GM23248 (cell line): ENCODE data around the gene CYP3A5. TPM values are rescaled to one million over a fixed set of nuclear protein-coding genes. Genes with fewer than 3 reads are reported as not detected.

Experiments used
- DNase-seq: peaks from one replicate; pipeline ENCODE4 v3.0.0-alpha.2; 2015
- H2AFZ ChIP-seq: fragments of 200-600 bp; sonication (generic); 2 replicates; pipeline ENCODE4 v1.6.1; 2016; ENCODE audit warnings: antibody characterized with exemption
- H3F3A ChIP-seq: fragments of 200-600 bp; sonication (generic); 2 replicates; pipeline ENCODE4 v1.6.1; 2016; ENCODE audit warnings: mild to moderate bottlenecking, antibody characterized with exemption, mixed run types; ENCODE audit not compliant: insufficient read depth
- H3K27ac ChIP-seq: fragments of 200-600 bp; sonication (generic); 2 replicates; pipeline ENCODE4 v1.5.1; 2016; ENCODE audit warnings: mild to moderate bottlenecking
- H3K27me3 ChIP-seq: fragments of 200-600 bp; sonication (generic); replicated peaks from 2 replicates; pipeline ENCODE4 v1.6.1; 2016; ENCODE audit warnings: mild to moderate bottlenecking; ENCODE audit not compliant: insufficient read depth
- H3K36me3 ChIP-seq: fragments of 200-600 bp; sonication (generic); 2 replicates; pipeline ENCODE4 v1.6.1; 2016; ENCODE audit warnings: low read depth, mild to moderate bottlenecking
- H3K4me1 ChIP-seq: fragments of 200-600 bp; sonication (generic); 2 replicates; pipeline ENCODE4 v1.6.1; 2016; ENCODE audit warnings: mild to moderate bottlenecking; ENCODE audit not compliant: insufficient read depth
- H3K4me2 ChIP-seq: fragments of 200-600 bp; sonication (generic); one replicate; pipeline ENCODE4 v1.6.1; 2016; ENCODE audit warnings: mild to moderate bottlenecking; ENCODE audit not compliant: unreplicated experiment
- H3K4me3 ChIP-seq: fragments of 200-600 bp; sonication (generic); 2 replicates; pipeline ENCODE4 v1.5.1; 2016; ENCODE audit warnings: mild to moderate bottlenecking
- H3K79me2 ChIP-seq: fragments of 200-600 bp; sonication (generic); 2 replicates; pipeline ENCODE4 v1.6.1; 2016; ENCODE audit warnings: mild to moderate bottlenecking; ENCODE audit not compliant: insufficient read depth
- H3K9ac ChIP-seq: fragments of 200-600 bp; sonication (generic); 2 replicates; pipeline ENCODE4 v1.6.1; 2016; ENCODE audit warnings: mild to moderate bottlenecking
- H3K9me2 ChIP-seq: fragments of 200-600 bp; sonication (generic); 2 replicates; pipeline ENCODE4 v1.6.1; 2016; ENCODE audit warnings: mixed run types, mild to moderate bottlenecking, moderate library complexity; ENCODE audit not compliant: insufficient read depth
- H3K9me3 ChIP-seq: fragments of 200-600 bp; sonication (generic); one replicate; pipeline ENCODE4 v1.6.1; 2017; ENCODE audit warnings: low read depth
- H4K20me1 ChIP-seq: fragments of 200-600 bp; sonication (generic); 2 replicates; pipeline ENCODE4 v1.6.0; 2016; ENCODE audit not compliant: insufficient read depth
- EZH2 ChIP-seq: fragments of 200-600 bp; sonication (generic); IDR thresholded peaks from 2 replicates; pipeline ENCODE4 v1.6.1; 2018; ENCODE audit warnings: antibody characterized with exemption, mild to moderate bottlenecking; ENCODE audit not compliant: insufficient read depth, poor library complexity, severe bottlenecking
- EZH2phosphoT487 ChIP-seq: fragments of 200-600 bp; sonication (generic); IDR thresholded peaks from 2 replicates; pipeline ENCODE4 v1.6.1; 2018; ENCODE audit warnings: antibody characterized with exemption, moderate library complexity, mild to moderate bottlenecking, low read depth; ENCODE audit not compliant: insufficient read depth
- WGBS, 2 experiments: methylation state at CpG; one replicate each; pipeline ENCODE4 v1.1.6; 2015 to 2017; ENCODE audit warnings: low lambda C conversion rate in 2 of 2, low coverage in 1 of 2; ENCODE audit errors: missing lambda C conversion rate in 2 of 2; 5-methylcytosine and 5-hydroxymethylcytosine counted together
- in situ Hi-C: fragments of 300-500 bp; cut with MboI; formaldehyde crosslinking; loops from 2 replicates; pipeline ENCODE4 v1.15.0; 2020
- polyA plus RNA-seq: library from polyadenylated mRNA; unstranded; fragments of >200 nt; fragmentation: Nextera tagmentation; extraction: Ambion mirVana; gene quantifications from 2 replicates; pipeline ENCODE4 v1.2.1, GENCODE V29; 2016
- total RNA-seq: library from RNA; depleted of rRNA; stranded (reverse); fragments of >200 nt; shearing (Covaris generic); gene quantifications from 2 replicates; pipeline ENCODE4 v1.2.3, GENCODE V29; 2014

CYP3A5 gene
- total and polyA plus RNA-seq, 2 experiments from 2014 or later, result 0.26 TPM; not detected in 1

DNA sequence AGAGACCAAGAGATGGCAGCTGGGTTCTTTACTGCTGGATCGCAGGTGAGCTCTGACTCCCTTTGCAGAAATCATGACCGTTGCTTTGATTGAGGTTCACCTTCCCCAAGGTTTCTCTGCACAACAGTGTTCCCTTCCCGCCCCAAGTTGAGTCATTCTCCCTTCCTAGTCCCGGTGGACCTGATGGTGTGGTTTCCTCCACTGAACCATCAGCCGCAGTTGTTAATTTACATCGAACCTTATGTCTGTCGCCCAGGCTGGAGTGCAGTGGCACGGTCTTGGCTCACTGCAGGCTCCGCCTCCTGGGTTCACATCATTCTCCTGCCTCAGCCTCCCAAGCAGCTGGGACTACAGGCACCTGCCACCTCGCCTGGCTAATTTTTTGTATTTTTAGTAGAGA is 57.2 kb downstream of the CYP3A5 start:
- in situ Hi-C loops, result no loop called here
- no peak overlapping the region for H3K4me3 ChIP-seq
- no peak for DNase-seq
- no peaks in the 10 kb centered on the region for H3K27me3 ChIP-seq
- no peaks in the 10 kb centered on the region for H3K9me3 ChIP-seq
- H3K4me2 ChIP-seq, result no peak overlapping the region
- H3K4me1 ChIP-seq, result peaks cover 18% of the 10 kb centered on the region
- H3K9ac ChIP-seq, result no peak overlapping the region
- no peaks in the 10 kb centered on the region for H3K9me2 ChIP-seq
- 96 to 97% methylated on average over 10 of the region's 10 CpGs for WGBS, 2 experiments
- H4K20me1 ChIP-seq, result no peaks in the 10 kb centered on the region
- H3K36me3 ChIP-seq, result peaks cover 56% of the 10 kb centered on the region
- H3K79me2 ChIP-seq, result peaks cover 35% of the 10 kb centered on the region
- no peak overlapping the region for H2AFZ ChIP-seq
- H3K27ac ChIP-seq, result no peak overlapping the region
- peaks cover 21% of the 10 kb centered on the region for H3F3A ChIP-seq
- no peak for TF ChIP-seq EZH2
- TF ChIP-seq EZH2phosphoT487, result no peak

- TF ChIP-seq EZH2 (no peak), EZH2phosphoT487 (no peak)
- Histone ChIP-seq H3K36me3 (peaks cover 45% of the 10 kb centered on the region), H3K79me2 (peaks cover 47% of the 10 kb centered on the region), H3K9me3 (no peaks in the 10 kb centered on the region), H3K4me2 (no peak overlapping the region), H3K27ac (no peak overlapping the region), H3K9ac (no peak overlapping the region), H3F3A (peaks cover 25% of the 10 kb centered on the region), H4K20me1 (no peaks in the 10 kb centered on the region), H3K4me1 (peaks cover 21% of the 10 kb centered on the region), H3K4me3 (no peak overlapping the region), H3K9me2 (no peaks in the 10 kb centered on the region), H3K27me3 (no peaks in the 10 kb centered on the region), H2AFZ (no peak overlapping the region)
- no peak for DNase-seq
- in situ Hi-C loops, result no loop called here
- WGBS, 2 experiments, result 97 to 98% methylated on average over 5 of the region's 5 CpGs
Measured at GRCh38 chr7:99621271-99621670, 58.5 kb downstream of the CYP3A5 start.

- no peak overlapping the region for H3K4me3 ChIP-seq
- H3K4me2 ChIP-seq, result peak overlapping the region; percentile 85
- no peaks in the 10 kb centered on the region for H3K9me3 ChIP-seq
- TF ChIP-seq EZH2phosphoT487 (no peak), EZH2 (no peak)
- no peaks in the 10 kb centered on the region for H3K9me2 ChIP-seq
- H3K79me2 ChIP-seq, result peaks cover 48% of the 10 kb centered on the region
- WGBS, 2 experiments, result 98 to 99% methylated on average over 18 of the region's 18 CpGs
- H3K4me1 ChIP-seq, result peaks cover 21% of the 10 kb centered on the region
- H2AFZ ChIP-seq, result no peak overlapping the region
- H3K27ac ChIP-seq, result peak overlapping the region; percentile 68
- DNase-seq, result no peak
- no peaks in the 10 kb centered on the region for H4K20me1 ChIP-seq
- H3F3A ChIP-seq, result peaks cover 25% of the 10 kb centered on the region
- in situ Hi-C loops, result no loop called here
- 0 out of 2 replicates have a peak overlapping the region, but pooled peaks have one; percentile 2 for H3K9ac ChIP-seq
- peaks cover 45% of the 10 kb centered on the region for H3K36me3 ChIP-seq
- H3K27me3 ChIP-seq, result no peaks in the 10 kb centered on the region
Measured at GRCh38 chr7:99619571-99620130, 60.1 kb downstream of the CYP3A5 start.

DNA sequence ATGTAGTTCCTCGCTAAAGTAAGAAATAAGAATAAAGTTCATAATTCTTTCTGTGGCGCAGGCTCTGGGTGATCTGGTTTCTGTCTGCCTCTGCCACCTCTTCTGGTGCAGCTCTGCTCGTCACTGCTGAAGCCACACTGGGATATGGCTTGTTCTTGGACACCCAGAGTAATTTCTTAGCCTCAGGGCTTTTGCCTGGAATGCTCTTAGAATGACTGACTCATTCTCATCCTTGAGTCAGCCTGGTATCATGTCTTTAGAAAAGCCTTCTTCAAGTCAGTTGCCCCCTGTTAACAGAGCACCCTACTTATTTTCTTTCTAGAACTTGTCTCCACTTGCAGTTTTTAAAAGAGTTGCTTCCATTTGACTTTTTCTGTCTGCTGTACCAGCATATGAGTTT is 61.1 kb downstream of the CYP3A5 start:
- Histone ChIP-seq H3K4me2 (peak overlapping the region; percentile 85), H3F3A (peaks cover 25% of the 10 kb centered on the region), H3K9ac (peak overlapping the region; percentile 90), H3K27ac (peak overlapping the region; percentile 68), H3K36me3 (peaks cover 35% of the 10 kb centered on the region), H3K4me1 (peaks cover 21% of the 10 kb centered on the region), H3K79me2 (peaks cover 48% of the 10 kb centered on the region), H3K4me3 (peak overlapping the region; percentile 91), H3K9me2 (no peaks in the 10 kb centered on the region), H3K27me3 (no peaks in the 10 kb centered on the region), H3K9me3 (no peaks in the 10 kb centered on the region), H2AFZ (no peak overlapping the region), H4K20me1 (no peaks in the 10 kb centered on the region)
- DNase-seq, result peak; percentile 93
- 53 to 62% methylated on average over 3 of the region's 3 CpGs for WGBS, 2 experiments
- in situ Hi-C loops, result no loop called here
- no peak for TF ChIP-seq EZH2
- TF ChIP-seq EZH2phosphoT487, result no peak
